A673 (cell line): Measurements from ENCODE around the gene EEF2K. TPM values are rescaled to one million over a fixed set of nuclear protein-coding genes. Genes with fewer than 3 reads are reported as not detected.
A peak's percentile ranks its signal among the peaks of the same experiment; 100 is the strongest.
"Not testable (repeated sequence)": the region's sequence is repeated elsewhere in the genome, so short reads cannot be mapped to it uniquely, and the experiment has no call there.

Experiments used
- BruUV-seq: library from RNA; stranded (reverse); fragments of 400-500 nt; replicated peaks from 2 replicates; lab custom pipeline; 2021; lab: Mats Ljungman, UMichigan
- CTCF ChIA-PET: fragments of 300-600 bp; sonication (Branson Sonifier 250); formaldehyde crosslinking; loops from one replicate; lab custom pipeline; 2022; ENCODE audit warnings: antibody characterized with exemption; lab: Charles Lee
- POLR2A ChIA-PET: fragments of 300-600 bp; sonication (Branson Sonifier 250); formaldehyde crosslinking; loops from one replicate; lab custom pipeline; 2022; ENCODE audit warnings: antibody characterized with exemption; ENCODE audit not compliant: low non-redundant PET; lab: Charles Lee
- DNase-seq: peaks from one replicate; pipeline ENCODE4 v3.0.0-alpha.2; 2015; ENCODE audit warnings: low spot score
- H3K27ac ChIP-seq: fragments of 200-600 bp; sonication (generic); 2 replicates; pipeline ENCODE4 v1.5.1; 2016; ENCODE audit warnings: mixed run types, low read depth, mild to moderate bottlenecking, mixed read lengths, antibody characterized with exemption, low read length; ENCODE audit not compliant: poor library complexity, severe bottlenecking
- H3K27me3 ChIP-seq: fragments of 200-600 bp; sonication (generic); replicated peaks from 2 replicates; pipeline ENCODE4 v1.6.1; 2017; ENCODE audit warnings: mixed run types, low read depth, mild to moderate bottlenecking, mixed read lengths, antibody characterized with exemption, low read length; ENCODE audit not compliant: insufficient read depth, poor library complexity
- H3K36me3 ChIP-seq: fragments of 200-600 bp; sonication (generic); 2 replicates; pipeline ENCODE4 v1.6.1; 2016; ENCODE audit warnings: mixed run types, mild to moderate bottlenecking, mixed read lengths, antibody characterized with exemption, low read length; ENCODE audit not compliant: insufficient read depth, poor library complexity, severe bottlenecking
- H3K4me1 ChIP-seq: fragments of 200-600 bp; sonication (generic); 2 replicates; pipeline ENCODE4 v1.6.1; 2017; ENCODE audit warnings: mixed run types, mild to moderate bottlenecking, mixed read lengths, antibody characterized with exemption, low read length; ENCODE audit not compliant: insufficient read depth, poor library complexity, severe bottlenecking
- H3K4me3 ChIP-seq: fragments of 200-600 bp; sonication (generic); 2 replicates; pipeline ENCODE4 v1.5.1; 2016; ENCODE audit warnings: low read depth, mixed run types, mild to moderate bottlenecking, mixed read lengths, low read length; ENCODE audit not compliant: poor library complexity, severe bottlenecking
- H3K9me3 ChIP-seq: fragments of 200-600 bp; sonication (generic); 2 replicates; pipeline ENCODE4 v1.6.1; 2016; ENCODE audit warnings: mixed run types, low read depth, mild to moderate bottlenecking, mixed read lengths, antibody characterized with exemption, low read length; ENCODE audit not compliant: poor library complexity, severe bottlenecking
- EZH2 ChIP-seq: fragments of 200-600 bp; sonication (generic); IDR thresholded peaks from 2 replicates; pipeline ENCODE4 v1.6.1; 2017; ENCODE audit warnings: borderline replicate concordance, low read depth, mild to moderate bottlenecking, mixed read lengths, antibody characterized with exemption, low read length; ENCODE audit not compliant: poor library complexity, severe bottlenecking
- intact Hi-C: fragments of 100-400 bp; cut with micrococcal nuclease; formaldehyde crosslinking; loops from one replicate; pipeline ENCODE4 v1.10.0; 2022; ENCODE audit not compliant: unreplicated experiment
- total RNA-seq: library from RNA; stranded (reverse); gene quantifications from 2 replicates; pipeline ENCODE4 v1.2.3, GENCODE V29; 2021
- TF ChIP-seq, protein P1 (sequence below): fragments of 300-800, 200-600 bp; sonication (generic); conservative IDR thresholded peaks from 2 replicates; pipeline ENCODE4 v1.5.1; 2017; ENCODE audit warnings: low read depth, mild to moderate bottlenecking, antibody characterized with exemption, low read length, moderate library complexity, mixed read lengths

The EEF2K gene
- total RNA-seq, 1 experiment from 2014 or later = 14.3 TPM

DNA sequence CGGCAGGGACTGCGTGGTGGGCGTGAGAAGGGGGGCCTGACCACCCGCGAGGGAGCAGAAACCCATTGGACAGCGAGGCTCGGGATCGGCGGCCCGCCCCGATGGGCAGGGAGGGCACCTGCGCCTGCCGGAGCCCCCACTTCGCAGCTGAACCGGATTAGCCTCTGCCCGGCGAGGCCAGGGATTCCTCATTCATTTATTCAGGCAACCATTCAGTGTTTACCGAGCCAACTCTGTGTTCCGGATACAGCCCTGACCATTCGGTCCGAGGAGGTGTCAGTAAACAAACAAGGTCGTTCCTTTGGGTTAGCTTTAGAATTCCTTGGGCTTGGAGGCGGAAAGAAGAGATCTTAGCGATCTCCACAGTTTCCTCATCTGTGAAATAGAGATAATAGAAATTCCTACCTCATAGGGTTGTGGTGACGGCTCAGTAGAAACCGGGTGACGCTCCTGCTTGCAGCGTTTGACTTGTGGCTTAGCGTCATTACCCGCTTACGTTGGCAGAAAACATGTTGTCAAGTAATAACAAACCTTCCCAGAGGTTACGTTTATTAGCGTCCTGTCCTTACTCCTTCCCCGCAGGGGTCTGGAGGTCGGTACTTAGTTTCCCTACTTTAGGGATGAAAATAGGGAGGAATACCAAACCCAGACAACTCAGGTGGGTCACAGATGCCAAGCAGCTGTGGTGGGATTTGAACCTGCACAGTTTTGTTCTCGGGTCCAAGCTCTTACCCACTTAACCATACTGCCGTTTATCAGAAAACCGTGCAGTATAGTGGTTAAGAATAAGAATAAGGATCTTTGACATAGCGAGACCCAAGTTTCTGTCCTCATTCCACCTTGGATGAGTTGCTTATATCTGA lies 92.0 kb downstream of the EEF2K start:
- POLR2A ChIA-PET = interaction anchor here (0.7 kb wide), 1 partner anchor 386 kb away, joined by 3 read pairs; no protein-coding TSS in a partner anchor
- TF ChIP-seq, protein P1, sequence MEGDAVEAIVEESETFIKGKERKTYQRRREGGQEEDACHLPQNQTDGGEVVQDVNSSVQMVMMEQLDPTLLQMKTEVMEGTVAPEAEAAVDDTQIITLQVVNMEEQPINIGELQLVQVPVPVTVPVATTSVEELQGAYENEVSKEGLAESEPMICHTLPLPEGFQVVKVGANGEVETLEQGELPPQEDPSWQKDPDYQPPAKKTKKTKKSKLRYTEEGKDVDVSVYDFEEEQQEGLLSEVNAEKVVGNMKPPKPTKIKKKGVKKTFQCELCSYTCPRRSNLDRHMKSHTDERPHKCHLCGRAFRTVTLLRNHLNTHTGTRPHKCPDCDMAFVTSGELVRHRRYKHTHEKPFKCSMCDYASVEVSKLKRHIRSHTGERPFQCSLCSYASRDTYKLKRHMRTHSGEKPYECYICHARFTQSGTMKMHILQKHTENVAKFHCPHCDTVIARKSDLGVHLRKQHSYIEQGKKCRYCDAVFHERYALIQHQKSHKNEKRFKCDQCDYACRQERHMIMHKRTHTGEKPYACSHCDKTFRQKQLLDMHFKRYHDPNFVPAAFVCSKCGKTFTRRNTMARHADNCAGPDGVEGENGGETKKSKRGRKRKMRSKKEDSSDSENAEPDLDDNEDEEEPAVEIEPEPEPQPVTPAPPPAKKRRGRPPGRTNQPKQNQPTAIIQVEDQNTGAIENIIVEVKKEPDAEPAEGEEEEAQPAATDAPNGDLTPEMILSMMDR = no peak
- no peak for TF ChIP-seq EZH2
- Histone ChIP-seq H3K4me3 (peak overlapping the region; percentile 88), H3K4me1 (no peaks in the 10 kb centered on the region), H3K27ac (peak overlapping the region; percentile 96), H3K9me3 (no peaks in the 10 kb centered on the region), H3K36me3 (peaks cover 9% of the 10 kb centered on the region), H3K27me3 (no peaks in the 10 kb centered on the region)
- intact Hi-C loops = loop anchor here (1.0 kb wide), 1 partner anchor 102 kb away; no protein-coding TSS in a partner anchor
- peak; percentile 96 for DNase-seq
- CTCF ChIA-PET = no interaction called here
- BruUV-seq = TSS peak; percentile 100

DNA sequence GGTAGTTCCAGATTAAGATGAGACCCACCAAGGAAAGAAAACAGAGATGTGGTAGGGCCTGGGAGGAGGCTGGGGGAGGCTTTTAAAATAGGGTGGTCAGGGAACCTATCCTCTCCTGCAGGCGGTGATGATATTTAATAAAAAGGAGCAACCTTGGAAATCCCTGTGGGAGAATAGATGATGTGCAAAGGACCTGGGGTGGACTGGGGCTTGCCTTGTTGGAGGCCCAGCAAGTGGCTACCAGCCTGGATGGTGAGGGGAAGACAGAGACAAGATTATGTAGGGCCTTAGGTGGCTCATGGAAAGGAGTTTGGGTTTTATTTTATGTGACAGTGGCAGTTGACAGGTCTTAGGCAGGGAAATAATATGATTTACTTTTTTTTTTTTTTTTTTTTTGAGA lies 93.0 kb downstream of the EEF2K start:
- POLR2A ChIA-PET = no interaction called here
- Histone ChIP-seq H3K9me3 (no peaks in the 10 kb centered on the region), H3K27ac (no peak overlapping the region), H3K27me3 (no peaks in the 10 kb centered on the region), H3K4me1 (no peaks in the 10 kb centered on the region), H3K4me3 (no peak overlapping the region), H3K36me3 (peaks cover 9% of the 10 kb centered on the region)
- intact Hi-C loops = no loop called here
- TF ChIP-seq EZH2 = no peak
- TF ChIP-seq, protein P1 = no peak
- no peak for DNase-seq
- BruUV-seq = no TSS peak
- CTCF ChIA-PET = no interaction called here

- peak; percentile 60 for DNase-seq
- H3K4me1 ChIP-seq = no peaks in the 10 kb centered on the region
- CTCF ChIA-PET = interaction anchor here (1.2 to 1.6 kb wide), 4 partner anchors 11 to 112 kb away, joined by 3 to 10 read pairs (median 6); partner anchors contain the start of gene EEF2K
- POLR2A ChIA-PET = no interaction called here
- H3K9me3 ChIP-seq = no peaks in the 10 kb centered on the region
- no peak for TF ChIP-seq EZH2
- TF ChIP-seq, protein P1 = peak; percentile 68
- no TSS peak for BruUV-seq
- no peaks in the 10 kb centered on the region for H3K27me3 ChIP-seq
- H3K4me3 ChIP-seq = no peak overlapping the region
- peaks cover 9% of the 10 kb centered on the region for H3K36me3 ChIP-seq
- intact Hi-C loops = no loop called here
- H3K27ac ChIP-seq = no peak overlapping the region
Measured at GRCh38 chr16:22300427-22301071, 94.5 kb downstream of the EEF2K start.

DNA sequence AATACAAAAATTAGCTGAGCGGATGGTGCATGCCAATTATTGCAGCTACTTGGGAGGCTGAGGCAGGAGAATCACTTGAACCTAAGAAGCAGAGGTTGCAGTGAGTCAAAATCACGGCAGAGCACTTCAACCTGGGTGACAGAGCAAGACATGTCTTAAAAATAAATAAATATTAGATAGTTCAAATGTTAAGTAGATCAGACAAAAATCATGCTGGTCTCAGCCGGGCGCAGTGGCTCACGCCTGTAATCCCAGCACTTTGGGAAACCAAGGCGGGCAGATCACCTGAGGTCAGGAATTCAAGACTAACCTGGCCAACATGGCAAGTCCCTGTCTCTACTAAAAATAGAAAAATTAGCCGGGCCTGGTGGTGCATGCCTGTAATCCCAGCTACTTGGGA lies 95.3 kb downstream of the EEF2K start:
- H3K27ac ChIP-seq, H3K4me3 ChIP-seq, POLR2A ChIA-PET, CTCF ChIA-PET, H3K36me3 ChIP-seq, H3K27me3 ChIP-seq, H3K9me3 ChIP-seq, DNase-seq, intact Hi-C loops, BruUV-seq, H3K4me1 ChIP-seq: not testable (repeated sequence)
